H9 (cell line): ENCODE results near the gene CCDC27. TPM values are rescaled to one million over a fixed set of nuclear protein-coding genes. Genes with fewer than 3 reads are reported as not detected.

Source experiments
- DNase-seq: peaks from one replicate; pipeline ENCODE4 v3.0.0-alpha.2; 2017
- H2AFZ ChIP-seq: one replicate; pipeline ENCODE4 v1.6.1; 2013; ENCODE audit warnings: mild to moderate bottlenecking, low read length, control low read depth, moderate library complexity
- H2AK5ac ChIP-seq: 2 replicates; pipeline ENCODE4 v1.6.1; 2013; ENCODE audit warnings: low read length, control low read depth, mixed read lengths; ENCODE audit not compliant: insufficient read length
- H2BK120ac ChIP-seq: one replicate; pipeline ENCODE4 v1.6.1; 2013; ENCODE audit warnings: low read depth, mild to moderate bottlenecking, low read length, control low read depth, inconsistent platforms; ENCODE audit not compliant: poor library complexity, severe bottlenecking
- H2BK12ac ChIP-seq: 2 replicates; pipeline ENCODE4 v1.6.1; 2013; ENCODE audit warnings: low read length, control low read depth, mixed read lengths, low read depth; ENCODE audit not compliant: insufficient read length
- H2BK15ac ChIP-seq: 2 replicates; pipeline ENCODE4 v1.6.1; 2013; ENCODE audit warnings: low read depth, low read length, control low read depth
- H2BK20ac ChIP-seq: one replicate; pipeline ENCODE4 v1.6.1; 2013; ENCODE audit warnings: low read depth, mild to moderate bottlenecking, low read length, control low read depth, inconsistent platforms; ENCODE audit not compliant: poor library complexity, severe bottlenecking
- H2BK5ac ChIP-seq: 2 replicates; pipeline ENCODE4 v1.6.1; 2013; ENCODE audit warnings: low read length, control low read depth, mixed read lengths; ENCODE audit not compliant: insufficient read length
- H3K14ac ChIP-seq: 2 replicates; pipeline ENCODE4 v1.6.1; 2013; ENCODE audit warnings: low read length, control low read depth; ENCODE audit not compliant: insufficient read depth
- H3K18ac ChIP-seq: 2 replicates; pipeline ENCODE4 v1.6.1; 2013; ENCODE audit warnings: low read depth, mild to moderate bottlenecking, mixed read lengths, low read length, control low read depth; ENCODE audit not compliant: insufficient read length
- H3K23ac ChIP-seq: 2 replicates; pipeline ENCODE4 v1.6.1; 2013; ENCODE audit warnings: low read length, control low read depth, mixed read lengths, low read depth; ENCODE audit not compliant: insufficient read length
- H3K23me2 ChIP-seq: 2 replicates; pipeline ENCODE4 v1.6.1; 2013; ENCODE audit warnings: low read depth, mild to moderate bottlenecking, mixed read lengths, low read length, control low read depth; ENCODE audit not compliant: insufficient read length, poor library complexity, severe bottlenecking
- H3K27ac ChIP-seq: 2 replicates; pipeline ENCODE4 v1.5.1; 2013; ENCODE audit warnings: low read length, control low read depth, mixed read lengths, low read depth; ENCODE audit not compliant: insufficient read length
- H3K27me3 ChIP-seq: 2 replicates; pipeline ENCODE4 v1.6.1; 2013; ENCODE audit warnings: low read length, control low read depth, inconsistent platforms; ENCODE audit not compliant: insufficient read depth
- H3K4ac ChIP-seq: 2 replicates; pipeline ENCODE4 v1.6.1; 2013; ENCODE audit warnings: low read depth, mild to moderate bottlenecking, control low read depth, inconsistent platforms, low read length, moderate library complexity
- H3K4me1 ChIP-seq: 2 replicates; pipeline ENCODE4 v1.6.1; 2013; ENCODE audit warnings: low read length, control low read depth, inconsistent platforms; ENCODE audit not compliant: insufficient read depth
- H3K4me2 ChIP-seq: 2 replicates; pipeline ENCODE4 v1.6.1; 2013; ENCODE audit warnings: low read length, control low read depth, mixed read lengths; ENCODE audit not compliant: insufficient read length, insufficient read depth
- H3K56ac ChIP-seq: 2 replicates; pipeline ENCODE4 v1.6.1; 2013; ENCODE audit warnings: low read depth, mild to moderate bottlenecking, mixed read lengths, low read length, control low read depth; ENCODE audit not compliant: insufficient read length
- H3K79me1 ChIP-seq: 2 replicates; pipeline ENCODE4 v1.6.1; 2013; ENCODE audit warnings: low read depth, mild to moderate bottlenecking, moderate library complexity, low read length, control low read depth, inconsistent platforms; ENCODE audit not compliant: insufficient read depth, poor library complexity, severe bottlenecking
- H3K79me2 ChIP-seq: 2 replicates; pipeline ENCODE4 v1.6.1; 2013; ENCODE audit warnings: low read length, control low read depth, inconsistent platforms; ENCODE audit not compliant: insufficient read depth
- H3K9ac ChIP-seq: 2 replicates; pipeline ENCODE4 v1.6.1; 2013; ENCODE audit warnings: low read length, control low read depth, mixed read lengths; ENCODE audit not compliant: insufficient read length; ENCODE audit errors: extremely low read depth
- H3K9me3 ChIP-seq: one replicate; pipeline ENCODE4 v1.6.1; 2013; ENCODE audit warnings: low read depth, low read length, inconsistent platforms; ENCODE audit not compliant: control insufficient read depth
- H3T11ph ChIP-seq: one replicate; pipeline ENCODE4 v1.6.1; 2013; ENCODE audit warnings: mild to moderate bottlenecking, low read length, control low read depth, inconsistent platforms
- H4K20me1 ChIP-seq: one replicate; pipeline ENCODE4 v1.6.1; 2013; ENCODE audit not compliant: control insufficient read depth, insufficient read length, insufficient read depth
- H4K5ac ChIP-seq: 2 replicates; pipeline ENCODE4 v1.6.1; 2013; ENCODE audit warnings: low read depth, mild to moderate bottlenecking, mixed read lengths, low read length, control low read depth; ENCODE audit not compliant: insufficient read length
- H4K8ac ChIP-seq: replicated peaks from 2 replicates; pipeline ENCODE4 v1.6.1; 2013; ENCODE audit warnings: low read length, control low read depth, mixed read lengths, low read depth; ENCODE audit not compliant: insufficient read length
- H4K91ac ChIP-seq: 2 replicates; pipeline ENCODE4 v1.6.1; 2013; ENCODE audit warnings: low read depth, mild to moderate bottlenecking, moderate library complexity, mixed read lengths, low read length, control low read depth; ENCODE audit not compliant: insufficient read length
- H3K27ac Mint-ChIP-seq, 3 experiments: 2 replicates in 2 of 3; 3 replicates in 1 of 3; pipeline ENCODE4 v1.8.0; 2020 to 2021; ENCODE audit warnings: mixed read lengths in 3 of 3, mild to moderate bottlenecking in 1 of 3, moderate library complexity in 1 of 3
- H3K27me3 Mint-ChIP-seq: 2 replicates; pipeline ENCODE4 v1.8.0; 2021; ENCODE audit warnings: low read depth, mild to moderate bottlenecking, moderate library complexity, mixed read lengths
- H3K36me3 Mint-ChIP-seq, 3 experiments: 2 replicates in 2 of 3; 3 replicates in 1 of 3; pipeline ENCODE4 v1.8.0; 2020 to 2021; ENCODE audit warnings: low read depth in 3 of 3, mixed read lengths in 3 of 3; ENCODE audit not compliant: insufficient read depth in 1 of 3
- H3K4me1 Mint-ChIP-seq, 2 experiments: 2 replicates each; pipeline ENCODE4 v1.8.0; 2020; ENCODE audit warnings: mixed read lengths in 2 of 2
- H3K4me3 Mint-ChIP-seq, 2 experiments: 2 replicates in 1 of 2; 3 replicates in 1 of 2; pipeline ENCODE4 v1.8.0; 2020 to 2021; ENCODE audit warnings: mild to moderate bottlenecking in 2 of 2, mixed read lengths in 2 of 2, moderate library complexity in 1 of 2
- H3K9me3 Mint-ChIP-seq, 2 experiments: 2 replicates in 1 of 2; 3 replicates in 1 of 2; pipeline ENCODE4 v1.8.0; 2020; ENCODE audit warnings: mild to moderate bottlenecking in 2 of 2, mixed read lengths in 2 of 2, moderate library complexity in 1 of 2
- CTCF ChIP-seq: fragments of 200-600 bp; sonication (generic); conservative IDR thresholded peaks from 3 replicates; pipeline ENCODE4 v1.8.0; 2021; ENCODE audit warnings: antibody characterized with exemption, mild to moderate bottlenecking
- WGBS: extraction: QIAGEN DNeasy Blood & Tissue Kit; methylation state at CpG from one replicate; pipeline ENCODE4 v1.1.7; 2013; ENCODE audit warnings: missing lambda C conversion rate, low lambda C conversion rate, mixed read lengths; ENCODE audit not compliant: insufficient read length; ENCODE audit errors: extremely low coverage; 5-methylcytosine and 5-hydroxymethylcytosine counted together
- total RNA-seq: library from RNA; stranded (reverse); gene quantifications from 2 replicates; pipeline ENCODE4 v1.2.1, GENCODE V29; 2021

Gene CCDC27
- total RNA-seq, 1 experiment from 2014 or later = not detected

DNA sequence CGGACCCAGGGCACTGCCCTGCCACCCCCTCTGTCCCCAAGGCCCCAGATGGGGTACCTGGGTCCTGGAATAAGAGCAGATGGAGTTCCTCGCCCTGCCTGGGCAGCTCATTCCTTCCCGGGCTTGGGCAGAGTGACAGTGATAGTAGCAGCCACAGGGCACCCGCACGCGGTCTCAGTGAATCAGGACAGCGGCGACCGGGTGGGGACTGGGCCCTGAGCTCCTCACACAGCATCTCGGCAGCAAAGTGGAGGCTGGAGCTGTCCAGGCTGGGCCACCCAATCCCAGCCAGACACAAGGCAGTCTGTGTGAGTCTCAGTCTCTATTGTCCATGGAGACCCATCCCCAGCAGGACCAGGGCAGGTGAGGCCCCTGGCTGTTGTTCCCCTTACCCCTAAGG is 37.4 kb upstream of the CCDC27 start:
- Mint-ChIP-seq H3K9me3 (no peaks in the 10 kb centered on the region), H3K36me3 (no peaks in the 10 kb centered on the region), H3K27me3 (peaks cover 15% of the 10 kb centered on the region), H3K4me3 (no peak overlapping the region), H3K4me1 (peaks cover 0 to 15% of the 10 kb centered on the region in 2 experiments; a peak in 2 of 4 replicates), H3K27ac (peak overlapping the region in 1 of 3 experiments; percentile 76; a peak in 1 of 7 replicates)
- Histone ChIP-seq H3K4me1 (no peaks in the 10 kb centered on the region), H2BK120ac (no peak overlapping the region), H3K23me2 (no peaks in the 10 kb centered on the region), H2BK12ac (no peak overlapping the region), H3K79me1 (no peaks in the 10 kb centered on the region), H3K18ac (no peak overlapping the region), H3T11ph (no peak overlapping the region), H3K79me2 (no peaks in the 10 kb centered on the region), H2AK5ac (no peak overlapping the region), H4K8ac (no peak overlapping the region), H4K5ac (no peak overlapping the region), H3K9me3 (no peaks in the 10 kb centered on the region), H3K56ac (no peak overlapping the region), H2AFZ (no peak overlapping the region), H2BK15ac (no peak overlapping the region), H3K27me3 (no peaks in the 10 kb centered on the region), H4K20me1 (no peaks in the 10 kb centered on the region), H3K9ac (no peak overlapping the region), H2BK5ac (no peak overlapping the region), H4K91ac (no peak overlapping the region), H3K4me2 (no peak overlapping the region), H3K23ac (no peak overlapping the region), H3K14ac (no peak overlapping the region), H3K27ac (no peak overlapping the region), H3K4ac (no peak overlapping the region), H2BK20ac (no peak overlapping the region)
- no CpG with 5 or more reads among the region's 10 CpGs for WGBS
- TF ChIP-seq CTCF = no peak
- DNase-seq = no peak
